Fibroblast of mammary gland (primary cell): ENCODE measurements around the gene LAMB3.

ENCODE experiments used
- DNase-seq: peaks from one replicate; pipeline ENCODE4 v3.0.0-alpha.2; 2010; ENCODE audit warnings: low read depth
- H3K4me3 ChIP-seq: 2 replicates; pipeline ENCODE4 v1.5.1; 2011; ENCODE audit warnings: low read depth, mild to moderate bottlenecking, low read length, moderate library complexity; ENCODE audit not compliant: control insufficient read depth
- TF ChIP-seq, protein P1 (sequence below): conservative IDR thresholded peaks from 2 replicates; pipeline ENCODE4 v1.5.1; 2011; ENCODE audit warnings: low read depth, low read length, inconsistent platforms; ENCODE audit not compliant: control insufficient read depth, insufficient read depth

The LAMB3 gene

DNA sequence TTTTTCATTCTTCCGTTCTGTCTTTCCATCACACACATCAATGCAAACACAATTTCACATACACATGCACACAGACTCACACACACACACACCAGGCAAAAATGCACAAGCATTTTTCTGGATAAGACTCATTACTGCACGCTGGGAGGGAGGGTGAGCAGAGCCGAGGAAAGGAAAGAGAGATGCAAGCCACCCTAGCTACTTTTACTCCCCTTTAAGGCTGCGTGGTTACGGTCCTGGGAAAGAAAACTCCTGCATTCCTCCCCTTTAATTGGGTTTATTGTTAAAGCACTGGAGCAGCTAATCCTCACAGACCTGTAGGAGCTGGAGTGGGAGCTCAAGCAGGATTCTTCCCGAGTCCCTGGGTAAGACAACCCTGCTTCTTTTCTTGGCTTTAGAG, 68.8 kb downstream of the LAMB3 start, which contains the start of gene CAMK1G:
Gene CAMK1G, plus strand, starts transcription at position 307 of the 400 bp plus-strand sequence. CDS start 11,270 bp downstream, outside the sequence.
- H3K4me3 ChIP-seq = no peak within 1 kb of the TSS
- peak; percentile 39 for DNase-seq
- TF ChIP-seq, protein P1, sequence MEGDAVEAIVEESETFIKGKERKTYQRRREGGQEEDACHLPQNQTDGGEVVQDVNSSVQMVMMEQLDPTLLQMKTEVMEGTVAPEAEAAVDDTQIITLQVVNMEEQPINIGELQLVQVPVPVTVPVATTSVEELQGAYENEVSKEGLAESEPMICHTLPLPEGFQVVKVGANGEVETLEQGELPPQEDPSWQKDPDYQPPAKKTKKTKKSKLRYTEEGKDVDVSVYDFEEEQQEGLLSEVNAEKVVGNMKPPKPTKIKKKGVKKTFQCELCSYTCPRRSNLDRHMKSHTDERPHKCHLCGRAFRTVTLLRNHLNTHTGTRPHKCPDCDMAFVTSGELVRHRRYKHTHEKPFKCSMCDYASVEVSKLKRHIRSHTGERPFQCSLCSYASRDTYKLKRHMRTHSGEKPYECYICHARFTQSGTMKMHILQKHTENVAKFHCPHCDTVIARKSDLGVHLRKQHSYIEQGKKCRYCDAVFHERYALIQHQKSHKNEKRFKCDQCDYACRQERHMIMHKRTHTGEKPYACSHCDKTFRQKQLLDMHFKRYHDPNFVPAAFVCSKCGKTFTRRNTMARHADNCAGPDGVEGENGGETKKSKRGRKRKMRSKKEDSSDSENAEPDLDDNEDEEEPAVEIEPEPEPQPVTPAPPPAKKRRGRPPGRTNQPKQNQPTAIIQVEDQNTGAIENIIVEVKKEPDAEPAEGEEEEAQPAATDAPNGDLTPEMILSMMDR = no peak

DNA sequence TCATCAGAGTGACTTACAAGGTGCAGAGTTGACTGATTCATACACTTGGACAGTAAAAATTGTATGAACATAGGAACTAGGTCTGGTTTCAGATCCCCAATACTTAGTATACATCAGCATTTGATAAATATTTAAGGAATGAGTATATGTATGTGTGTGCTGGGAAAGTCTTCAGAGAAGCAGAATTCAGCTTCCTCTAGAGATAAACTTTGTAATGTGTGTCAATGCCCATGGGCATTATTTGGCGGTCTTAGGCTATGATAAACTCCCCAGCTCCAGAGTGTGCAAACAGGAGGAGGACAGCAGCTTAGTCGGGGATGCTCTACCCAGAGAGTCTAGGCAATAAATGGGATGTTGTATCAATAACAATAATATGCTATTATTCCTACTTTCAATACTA, 71.6 kb downstream of the LAMB3 start:
- no peak overlapping the region for H3K4me3 ChIP-seq
- TF ChIP-seq, protein P1 = no peak
- no peak for DNase-seq

DNA sequence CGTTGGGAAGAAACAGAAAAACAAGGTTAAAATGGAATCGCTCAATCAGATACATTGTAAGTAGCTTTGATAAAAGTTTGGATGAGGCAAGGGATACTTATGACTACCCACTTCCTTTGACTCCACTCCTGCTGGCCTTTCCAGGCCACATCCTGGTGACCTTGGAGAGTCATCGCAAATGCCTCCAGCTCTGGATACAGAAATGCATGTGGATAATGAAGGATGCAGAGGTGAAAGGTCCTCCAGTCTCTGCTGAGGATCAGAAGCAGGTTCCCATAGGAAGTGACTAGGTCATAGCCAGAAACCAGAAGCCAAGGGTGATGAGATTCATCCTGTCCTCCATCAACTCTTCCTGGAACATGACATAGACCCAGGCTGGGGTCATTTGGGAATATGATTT, 74.9 kb downstream of the LAMB3 start:
- H3K4me3 ChIP-seq = no peak overlapping the region
- peak; percentile 61 for DNase-seq
- TF ChIP-seq, protein P1 = no peak

DNA sequence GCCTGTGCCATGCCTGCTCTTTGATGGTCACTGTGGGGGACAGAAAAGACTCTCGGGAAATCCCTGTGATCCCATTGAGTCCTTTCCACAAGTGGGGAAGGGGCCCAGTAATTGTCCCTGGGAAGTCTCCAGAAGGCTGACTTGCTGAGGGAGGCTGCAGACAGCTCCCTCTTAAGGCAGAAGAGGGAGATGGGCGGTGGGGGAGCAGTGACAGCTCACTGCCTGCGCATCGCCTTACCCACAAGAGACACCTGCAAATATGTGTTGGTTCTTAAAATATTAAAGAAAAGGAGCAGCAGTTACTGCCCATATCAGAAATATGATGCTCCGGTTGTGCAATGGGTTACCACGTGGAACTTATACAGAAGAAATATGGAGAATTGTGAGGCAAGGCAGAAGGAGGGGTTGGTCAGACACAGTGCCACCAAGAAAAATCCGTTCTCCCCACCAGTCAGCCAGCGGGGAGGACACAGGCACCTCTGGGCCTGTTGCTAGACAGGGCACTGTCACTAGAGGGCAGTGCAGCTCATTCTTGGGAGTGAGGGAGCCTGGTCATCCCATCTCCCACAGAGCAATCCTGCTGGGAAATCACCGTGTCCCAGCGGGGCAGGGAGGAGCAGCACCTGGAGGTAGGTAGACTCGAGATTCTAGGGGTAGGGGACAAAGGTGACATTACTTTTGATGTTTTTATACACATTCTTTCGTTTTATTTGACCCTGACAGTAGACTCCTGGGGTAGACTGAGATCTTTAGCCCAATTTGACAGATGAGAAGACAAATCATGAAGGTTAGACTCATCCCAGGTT, 75.6 kb downstream of the LAMB3 start:
- H3K4me3 ChIP-seq = no peak overlapping the region
- TF ChIP-seq, protein P1 = peak; percentile 96
- DNase-seq = peak; percentile 65

DNA sequence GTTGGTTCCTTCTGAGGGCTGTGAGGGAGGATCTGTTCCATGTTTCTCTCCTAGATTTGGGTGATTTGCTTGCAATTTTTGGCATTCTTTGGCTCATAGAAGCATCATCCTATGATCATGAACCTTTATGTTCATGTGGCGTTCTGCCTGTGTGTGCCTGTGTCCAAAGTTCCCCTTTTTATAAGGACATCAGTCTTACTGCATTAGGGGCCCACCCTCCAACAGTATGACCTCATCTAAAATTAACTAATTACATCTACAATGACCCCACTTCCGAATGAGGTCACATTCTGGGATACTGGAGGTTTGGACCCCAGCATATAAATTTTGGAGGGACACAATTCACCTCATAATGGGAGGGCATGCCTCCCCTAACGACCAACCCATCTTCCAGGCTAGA, 81.5 kb downstream of the LAMB3 start:
- TF ChIP-seq, protein P1 = no peak
- DNase-seq = no peak

DNA sequence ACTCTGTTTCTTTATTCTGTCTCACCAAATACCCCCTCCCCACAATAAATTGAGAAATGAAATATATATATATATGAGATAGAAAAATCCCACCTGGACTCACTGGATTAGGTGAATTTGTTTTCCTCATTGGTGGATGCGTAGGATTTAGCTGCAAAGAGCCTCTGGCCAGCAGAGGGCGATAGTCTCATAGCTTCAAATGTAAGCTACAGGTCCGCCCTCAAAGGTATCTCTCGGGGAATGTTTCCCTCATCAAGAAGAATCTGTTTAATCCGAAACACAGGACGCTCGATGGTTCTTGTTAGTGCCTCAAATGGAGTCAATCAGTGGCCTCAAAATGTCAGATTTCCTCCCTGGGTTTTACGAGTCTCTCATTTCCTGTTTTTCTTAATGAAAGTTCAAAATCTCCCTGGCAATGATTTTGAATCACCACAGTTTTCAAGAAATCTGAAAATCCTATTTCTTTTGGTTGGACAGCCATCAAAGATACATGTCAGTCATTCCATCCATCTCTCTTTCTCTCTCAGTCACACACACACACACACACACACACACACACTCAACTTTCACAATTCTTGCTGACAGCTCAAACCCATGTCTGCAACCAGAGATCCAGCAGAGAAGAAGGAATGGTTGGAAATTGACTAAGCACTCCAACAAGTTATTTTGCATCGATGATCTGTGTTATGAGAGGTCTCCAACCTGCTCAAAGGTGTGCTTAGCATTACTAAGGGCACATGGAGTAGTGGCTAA, 82.6 kb downstream of the LAMB3 start:
- DNase-seq = peak; percentile 76
- no peak overlapping the region for H3K4me3 ChIP-seq
- TF ChIP-seq, protein P1 = peak; percentile 95

More for the DNA sequence above, 81.5 kb downstream of the LAMB3 start:
- H3K4me3 ChIP-seq = no peak overlapping the region
